HCT116 (cell line): ENCODE measurements around the gene TNFRSF19.

ENCODE experiments used
- ELF1 ChIP-seq: IDR thresholded peaks from 2 replicates; pipeline ENCODE4 v1.6.1; 2012; ENCODE audit warnings: low read depth, borderline replicate concordance
- EZH2 ChIP-seq: fragments of 200-600 bp; sonication (generic); IDR thresholded peaks from 2 replicates; pipeline ENCODE4 v1.6.1; 2017; ENCODE audit warnings: antibody characterized with exemption, mixed run types
- POLR2A ChIP-seq: IDR thresholded peaks from 2 replicates; pipeline ENCODE4 v1.7.0; 2011; ENCODE audit warnings: borderline replicate concordance; ENCODE audit not compliant: insufficient read depth, insufficient read length; ENCODE audit errors: extremely low read depth
- POLR2AphosphoS5 ChIP-seq: IDR thresholded peaks from 2 replicates; pipeline ENCODE4 v1.6.1; 2011; ENCODE audit warnings: mild to moderate bottlenecking, low read depth, low read length, moderate library complexity
- ZFX ChIP-seq: fragments of 450-650 bp; IDR thresholded peaks from 2 replicates; pipeline ENCODE4 v1.6.1; 2017
- TF ChIP-seq, protein P1 (sequence below), 3 experiments: fragments of 200-600 bp in 1 of 3; sonication (generic) in 1 of 3; IDR thresholded peaks in 2 of 3; conservative IDR thresholded peaks in 1 of 3; 2 replicates each; pipeline ENCODE4 v1.5.1; 2012 to 2017; ENCODE audit warnings: low read depth in 2 of 3, low read length in 2 of 3, antibody characterized with exemption in 1 of 3, borderline replicate concordance in 1 of 3, control low read depth in 1 of 3, mild to moderate bottlenecking in 1 of 3, mixed read lengths in 1 of 3, mixed run types in 1 of 3, moderate library complexity in 1 of 3; ENCODE audit not compliant: insufficient read depth in 1 of 3
- TF ChIP-seq, protein P2 (sequence below): IDR thresholded peaks from 2 replicates; pipeline ENCODE4 v1.6.1; 2012
- TF ChIP-seq, protein P3 (sequence below): IDR thresholded peaks from 2 replicates; pipeline ENCODE4 v1.6.1; 2012; ENCODE audit warnings: low read depth
- TF ChIP-seq, protein P4 (sequence below): IDR thresholded peaks from 2 replicates; pipeline ENCODE4 v1.6.1; 2012

DNA sequence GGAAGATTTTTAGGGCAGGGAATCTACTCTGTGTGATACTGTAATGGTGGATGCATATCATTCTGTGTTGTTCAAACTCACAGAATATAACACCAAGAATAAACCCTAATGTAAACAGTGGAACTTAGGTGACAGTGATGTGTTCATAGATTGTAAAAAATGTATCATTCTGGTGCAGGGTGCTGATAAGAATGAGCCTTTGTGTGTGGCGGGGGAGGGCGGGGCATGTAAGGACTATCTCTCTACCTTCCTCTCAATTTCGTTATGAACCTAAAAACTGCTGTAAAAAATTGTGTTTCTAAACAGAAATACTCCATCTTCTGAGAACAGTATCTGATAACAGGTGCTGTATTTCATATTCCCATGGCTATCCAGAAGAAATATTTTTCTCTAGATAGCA, 35.6 kb downstream of the TNFRSF19 start:
- TF ChIP-seq POLR2A (no peak), EZH2 (no peak), ZFX (no peak), ELF1 (no peak), POLR2AphosphoS5 (no peak)
- TF ChIP-seq, protein P1, sequence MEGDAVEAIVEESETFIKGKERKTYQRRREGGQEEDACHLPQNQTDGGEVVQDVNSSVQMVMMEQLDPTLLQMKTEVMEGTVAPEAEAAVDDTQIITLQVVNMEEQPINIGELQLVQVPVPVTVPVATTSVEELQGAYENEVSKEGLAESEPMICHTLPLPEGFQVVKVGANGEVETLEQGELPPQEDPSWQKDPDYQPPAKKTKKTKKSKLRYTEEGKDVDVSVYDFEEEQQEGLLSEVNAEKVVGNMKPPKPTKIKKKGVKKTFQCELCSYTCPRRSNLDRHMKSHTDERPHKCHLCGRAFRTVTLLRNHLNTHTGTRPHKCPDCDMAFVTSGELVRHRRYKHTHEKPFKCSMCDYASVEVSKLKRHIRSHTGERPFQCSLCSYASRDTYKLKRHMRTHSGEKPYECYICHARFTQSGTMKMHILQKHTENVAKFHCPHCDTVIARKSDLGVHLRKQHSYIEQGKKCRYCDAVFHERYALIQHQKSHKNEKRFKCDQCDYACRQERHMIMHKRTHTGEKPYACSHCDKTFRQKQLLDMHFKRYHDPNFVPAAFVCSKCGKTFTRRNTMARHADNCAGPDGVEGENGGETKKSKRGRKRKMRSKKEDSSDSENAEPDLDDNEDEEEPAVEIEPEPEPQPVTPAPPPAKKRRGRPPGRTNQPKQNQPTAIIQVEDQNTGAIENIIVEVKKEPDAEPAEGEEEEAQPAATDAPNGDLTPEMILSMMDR (IDR thresholded peaks at IDR 0.05 in 2 of 3, conservative IDR thresholded peaks at IDR 0.05 in 1 of 3; ENCODE audit: borderline replicate concordance in 1 of 3, insufficient read depth in 1 of 3, low read depth in 2 of 3, low read length in 2 of 3), result no peak
- TF ChIP-seq, protein P2, sequence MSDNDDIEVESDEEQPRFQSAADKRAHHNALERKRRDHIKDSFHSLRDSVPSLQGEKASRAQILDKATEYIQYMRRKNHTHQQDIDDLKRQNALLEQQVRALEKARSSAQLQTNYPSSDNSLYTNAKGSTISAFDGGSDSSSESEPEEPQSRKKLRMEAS, result no peak
- TF ChIP-seq, protein P3, sequence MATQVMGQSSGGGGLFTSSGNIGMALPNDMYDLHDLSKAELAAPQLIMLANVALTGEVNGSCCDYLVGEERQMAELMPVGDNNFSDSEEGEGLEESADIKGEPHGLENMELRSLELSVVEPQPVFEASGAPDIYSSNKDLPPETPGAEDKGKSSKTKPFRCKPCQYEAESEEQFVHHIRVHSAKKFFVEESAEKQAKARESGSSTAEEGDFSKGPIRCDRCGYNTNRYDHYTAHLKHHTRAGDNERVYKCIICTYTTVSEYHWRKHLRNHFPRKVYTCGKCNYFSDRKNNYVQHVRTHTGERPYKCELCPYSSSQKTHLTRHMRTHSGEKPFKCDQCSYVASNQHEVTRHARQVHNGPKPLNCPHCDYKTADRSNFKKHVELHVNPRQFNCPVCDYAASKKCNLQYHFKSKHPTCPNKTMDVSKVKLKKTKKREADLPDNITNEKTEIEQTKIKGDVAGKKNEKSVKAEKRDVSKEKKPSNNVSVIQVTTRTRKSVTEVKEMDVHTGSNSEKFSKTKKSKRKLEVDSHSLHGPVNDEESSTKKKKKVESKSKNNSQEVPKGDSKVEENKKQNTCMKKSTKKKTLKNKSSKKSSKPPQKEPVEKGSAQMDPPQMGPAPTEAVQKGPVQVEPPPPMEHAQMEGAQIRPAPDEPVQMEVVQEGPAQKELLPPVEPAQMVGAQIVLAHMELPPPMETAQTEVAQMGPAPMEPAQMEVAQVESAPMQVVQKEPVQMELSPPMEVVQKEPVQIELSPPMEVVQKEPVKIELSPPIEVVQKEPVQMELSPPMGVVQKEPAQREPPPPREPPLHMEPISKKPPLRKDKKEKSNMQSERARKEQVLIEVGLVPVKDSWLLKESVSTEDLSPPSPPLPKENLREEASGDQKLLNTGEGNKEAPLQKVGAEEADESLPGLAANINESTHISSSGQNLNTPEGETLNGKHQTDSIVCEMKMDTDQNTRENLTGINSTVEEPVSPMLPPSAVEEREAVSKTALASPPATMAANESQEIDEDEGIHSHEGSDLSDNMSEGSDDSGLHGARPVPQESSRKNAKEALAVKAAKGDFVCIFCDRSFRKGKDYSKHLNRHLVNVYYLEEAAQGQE, result no peak
- TF ChIP-seq, protein P4, sequence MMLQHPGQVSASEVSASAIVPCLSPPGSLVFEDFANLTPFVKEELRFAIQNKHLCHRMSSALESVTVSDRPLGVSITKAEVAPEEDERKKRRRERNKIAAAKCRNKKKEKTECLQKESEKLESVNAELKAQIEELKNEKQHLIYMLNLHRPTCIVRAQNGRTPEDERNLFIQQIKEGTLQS, result no peak
